ENCODE measurements around the gene OR5D13.

DNA sequence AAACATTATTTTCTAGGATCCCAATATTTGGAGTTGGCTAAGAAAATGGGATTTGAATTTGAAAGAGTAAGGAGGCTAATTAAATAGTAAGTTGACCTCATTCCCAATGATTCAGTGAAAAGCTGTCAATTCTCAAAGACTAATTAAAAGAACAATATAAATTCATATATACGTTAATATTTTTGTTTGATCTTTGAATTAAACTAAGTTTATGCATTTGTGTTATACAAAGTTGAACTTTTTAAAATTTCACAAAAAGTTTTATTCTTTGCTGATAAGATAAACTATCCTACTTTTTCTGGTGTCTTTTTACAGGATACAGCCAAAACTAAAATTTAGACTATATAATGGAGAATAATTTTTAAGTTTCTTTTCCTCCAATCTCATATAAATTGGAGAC lies 37.8 kb downstream of the OR5D13 start, which contains the start of gene OR5L1:
- TF ChIP-seq, protein P1, sequence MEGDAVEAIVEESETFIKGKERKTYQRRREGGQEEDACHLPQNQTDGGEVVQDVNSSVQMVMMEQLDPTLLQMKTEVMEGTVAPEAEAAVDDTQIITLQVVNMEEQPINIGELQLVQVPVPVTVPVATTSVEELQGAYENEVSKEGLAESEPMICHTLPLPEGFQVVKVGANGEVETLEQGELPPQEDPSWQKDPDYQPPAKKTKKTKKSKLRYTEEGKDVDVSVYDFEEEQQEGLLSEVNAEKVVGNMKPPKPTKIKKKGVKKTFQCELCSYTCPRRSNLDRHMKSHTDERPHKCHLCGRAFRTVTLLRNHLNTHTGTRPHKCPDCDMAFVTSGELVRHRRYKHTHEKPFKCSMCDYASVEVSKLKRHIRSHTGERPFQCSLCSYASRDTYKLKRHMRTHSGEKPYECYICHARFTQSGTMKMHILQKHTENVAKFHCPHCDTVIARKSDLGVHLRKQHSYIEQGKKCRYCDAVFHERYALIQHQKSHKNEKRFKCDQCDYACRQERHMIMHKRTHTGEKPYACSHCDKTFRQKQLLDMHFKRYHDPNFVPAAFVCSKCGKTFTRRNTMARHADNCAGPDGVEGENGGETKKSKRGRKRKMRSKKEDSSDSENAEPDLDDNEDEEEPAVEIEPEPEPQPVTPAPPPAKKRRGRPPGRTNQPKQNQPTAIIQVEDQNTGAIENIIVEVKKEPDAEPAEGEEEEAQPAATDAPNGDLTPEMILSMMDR (IDR thresholded peaks at IDR 0.05; ENCODE audit: low read length): no peak
- TF ChIP-seq EZH2phosphoT487 (IDR thresholded peaks at IDR 0.05; ENCODE audit: low read length) (no peak), EZH2 (optimal IDR thresholded peaks at IDR 0.05; ENCODE audit: low read depth, low read length) (no peak)
